DMS153 treated with DMSO at 0.1 percent for 48 hours (cell line): ENCODE data around the gene DRC1.

Source experiments
- DNase-seq: peaks from one replicate; lab custom pipeline; 2025; ENCODE audit not compliant: unreplicated experiment; lab: John Stamatoyannopoulos, UW

The DRC1 gene

DNA sequence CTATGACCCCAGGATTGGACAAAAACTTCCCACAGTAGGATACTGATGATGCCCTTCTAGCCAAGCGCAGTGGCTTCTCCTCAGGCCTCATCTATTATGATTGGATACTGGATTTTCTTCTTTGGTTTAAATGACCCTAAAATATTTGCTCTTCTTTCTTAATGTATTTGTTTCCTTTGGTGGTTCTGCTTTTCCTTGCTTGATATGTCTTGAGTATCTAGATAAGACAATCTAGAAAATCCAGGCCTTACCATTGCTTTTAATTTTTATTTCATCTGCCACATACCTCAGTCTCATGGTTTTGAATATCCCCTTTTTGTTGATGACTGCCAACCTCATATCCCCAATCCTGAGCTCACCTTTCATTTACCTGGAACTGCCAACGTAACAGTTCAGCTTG is 40.6 kb downstream of the DRC1 start:
- DNase-seq = no peak

GRCh38 chr2:26442707-26443106 is 41.0 kb downstream of the DRC1 start:
- no peak for DNase-seq

GRCh38 chr2:26444236-26444635 is 42.5 kb downstream of the DRC1 start:
- DNase-seq = no peak

DNA sequence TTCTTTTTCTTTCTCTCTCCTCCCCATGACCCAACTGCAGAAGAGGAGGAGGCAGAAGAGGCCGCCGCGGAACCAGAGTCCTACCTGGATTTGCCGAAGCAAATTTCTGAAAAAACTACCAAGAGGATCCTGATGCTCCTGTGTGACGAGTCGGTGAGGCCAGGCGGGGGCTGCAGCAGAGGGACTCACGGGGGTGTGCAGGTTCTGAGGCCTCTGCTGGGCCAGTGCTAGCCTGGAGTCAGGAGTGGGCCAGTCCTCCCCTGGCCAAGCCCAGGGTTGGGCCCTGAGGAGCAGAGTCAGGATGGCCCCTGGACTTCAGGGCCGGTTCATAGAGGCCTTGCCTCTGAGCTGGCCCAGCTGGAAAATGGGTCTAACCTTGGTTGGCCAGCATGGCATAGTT is 46.9 kb downstream of the DRC1 start:
- no peak for DNase-seq

DNA sequence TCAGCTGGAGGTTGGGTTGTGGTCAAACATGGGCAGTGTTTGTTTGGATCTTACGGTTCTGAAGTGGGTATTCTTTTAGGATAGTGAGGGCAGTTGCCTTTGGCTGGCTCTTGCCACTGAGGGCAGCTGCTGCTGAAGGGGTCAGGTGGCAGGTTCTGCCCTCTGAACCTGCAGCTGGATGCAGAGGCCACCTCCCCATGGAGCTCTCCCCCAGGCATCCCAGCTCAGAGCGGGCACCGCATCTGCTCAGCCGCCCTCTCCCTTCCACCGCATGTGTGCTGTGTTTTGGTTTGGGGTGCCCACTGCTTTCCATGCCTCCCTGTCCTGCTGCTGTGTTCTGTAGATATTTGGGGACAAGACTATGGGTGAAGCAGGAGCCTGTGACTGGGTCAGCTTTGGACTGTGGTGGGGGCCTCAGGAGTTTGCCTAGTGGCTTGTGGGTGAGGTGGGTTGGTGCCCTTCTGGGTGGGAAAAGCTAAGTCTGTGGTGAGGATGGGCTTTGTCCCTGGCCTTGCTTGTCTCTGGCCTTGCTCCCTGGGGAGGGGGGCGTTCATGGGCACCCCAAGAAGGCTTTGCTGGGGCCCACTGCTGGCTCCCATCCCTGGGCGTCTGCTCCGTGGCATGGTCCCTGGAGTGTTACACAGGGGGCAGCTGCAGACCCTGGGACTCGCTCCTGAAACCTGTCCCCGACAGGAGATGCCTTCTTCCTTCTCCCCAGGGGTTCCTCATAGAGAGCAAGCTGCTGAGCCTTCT is 47.7 kb downstream of the DRC1 start:
- no peak for DNase-seq

GRCh38 chr2:26450031-26450635 is 48.4 kb downstream of the DRC1 start:
- DNase-seq = no peak

GRCh38 chr2:26451700-26452099 is 50.0 kb downstream of the DRC1 start:
- no peak for DNase-seq

DNA sequence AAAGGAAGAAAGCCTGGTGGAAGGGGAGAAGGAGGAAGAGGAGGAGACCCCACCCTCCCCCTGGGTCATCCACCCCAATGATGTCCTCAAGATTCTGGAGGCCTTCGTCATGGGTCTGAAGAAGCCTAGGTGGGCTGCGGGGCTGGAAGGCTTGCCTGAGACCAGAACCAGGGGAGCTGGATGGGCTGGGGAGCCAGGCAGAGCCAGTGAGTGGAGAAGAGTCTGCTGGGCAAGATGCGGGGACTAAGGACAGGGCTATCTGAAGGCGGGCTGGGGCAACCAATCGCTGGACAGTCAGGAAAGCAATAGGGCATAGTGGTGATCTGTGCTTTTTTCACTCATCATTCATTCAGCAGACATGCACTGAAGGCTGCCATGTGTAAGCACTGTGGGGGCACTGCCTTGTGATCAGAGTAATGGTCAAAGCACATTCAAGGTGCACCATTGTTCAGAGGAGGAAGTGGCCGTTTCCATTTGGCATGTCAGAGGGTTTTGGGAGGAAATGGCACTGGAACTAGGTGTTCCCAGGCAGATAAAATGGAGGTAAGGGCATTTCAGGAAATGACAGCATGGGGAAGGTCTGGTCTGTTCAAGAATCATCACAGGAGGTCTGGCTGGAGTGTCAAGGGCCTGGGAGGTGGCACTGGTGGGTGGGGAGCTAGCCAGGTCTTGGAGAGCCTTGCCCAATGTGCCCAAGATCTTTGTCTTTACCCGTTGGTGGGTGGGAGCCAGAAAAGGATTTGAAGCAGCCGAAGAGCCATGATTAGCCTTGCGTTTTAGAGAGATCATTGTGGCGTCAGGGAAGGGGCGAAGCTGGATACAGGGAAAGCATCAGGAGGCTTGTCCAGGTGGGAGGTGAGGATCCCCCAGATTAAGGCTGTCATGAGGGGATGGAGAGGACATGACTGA is 52.0 kb downstream of the DRC1 start:
- DNase-seq = no peak

- no peak for DNase-seq
These were observed 52.9 kb downstream of the DRC1 start for GRCh38 chr2:26454561-26455001.

GRCh38 chr2:26455037-26455669 is 53.4 kb downstream of the DRC1 start:
- no peak for DNase-seq

DNA sequence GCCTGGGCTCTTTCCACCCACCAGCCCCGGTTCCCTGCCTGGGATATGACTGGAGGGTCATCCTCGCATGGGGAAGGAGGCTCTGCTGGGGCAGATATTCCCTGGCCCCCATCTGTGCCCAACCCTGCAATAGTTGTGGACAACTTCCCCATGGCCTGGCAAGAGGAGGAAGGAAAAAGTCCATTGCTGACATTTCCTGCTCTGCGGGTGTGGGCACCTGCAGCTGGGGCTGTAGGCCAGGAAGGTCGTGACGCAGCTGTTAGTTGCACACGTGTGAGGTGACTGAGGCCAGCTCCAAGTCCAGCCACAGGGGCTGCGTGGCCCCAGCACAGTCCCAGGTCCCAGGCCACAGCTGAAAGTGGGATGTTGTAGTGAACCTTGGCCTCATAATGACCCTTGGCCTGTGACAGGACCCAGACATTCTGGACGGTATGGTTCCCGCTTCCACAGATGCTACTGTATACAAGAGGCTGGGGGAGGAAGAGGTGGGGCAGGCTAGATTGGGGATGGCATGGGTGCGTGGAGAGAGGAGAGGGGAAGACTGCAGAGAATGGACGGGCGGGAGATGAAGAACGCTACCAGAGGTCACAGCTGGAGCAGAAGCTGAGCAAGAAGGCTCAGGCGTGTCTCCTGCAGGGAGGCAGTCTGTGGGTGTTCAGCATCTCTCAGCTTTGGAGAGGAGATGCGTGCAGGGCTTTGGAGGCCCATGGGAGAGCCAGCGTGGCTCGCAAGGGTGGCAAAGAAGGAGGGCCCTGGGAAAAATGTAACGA is 54.1 kb downstream of the DRC1 start:
- DNase-seq = no peak

GRCh38 chr2:26456440-26457250 is 54.9 kb downstream of the DRC1 start:
- no peak for DNase-seq

GRCh38 chr2:26457251-26457666 is 55.5 kb downstream of the DRC1 start:
- no peak for DNase-seq

DNA sequence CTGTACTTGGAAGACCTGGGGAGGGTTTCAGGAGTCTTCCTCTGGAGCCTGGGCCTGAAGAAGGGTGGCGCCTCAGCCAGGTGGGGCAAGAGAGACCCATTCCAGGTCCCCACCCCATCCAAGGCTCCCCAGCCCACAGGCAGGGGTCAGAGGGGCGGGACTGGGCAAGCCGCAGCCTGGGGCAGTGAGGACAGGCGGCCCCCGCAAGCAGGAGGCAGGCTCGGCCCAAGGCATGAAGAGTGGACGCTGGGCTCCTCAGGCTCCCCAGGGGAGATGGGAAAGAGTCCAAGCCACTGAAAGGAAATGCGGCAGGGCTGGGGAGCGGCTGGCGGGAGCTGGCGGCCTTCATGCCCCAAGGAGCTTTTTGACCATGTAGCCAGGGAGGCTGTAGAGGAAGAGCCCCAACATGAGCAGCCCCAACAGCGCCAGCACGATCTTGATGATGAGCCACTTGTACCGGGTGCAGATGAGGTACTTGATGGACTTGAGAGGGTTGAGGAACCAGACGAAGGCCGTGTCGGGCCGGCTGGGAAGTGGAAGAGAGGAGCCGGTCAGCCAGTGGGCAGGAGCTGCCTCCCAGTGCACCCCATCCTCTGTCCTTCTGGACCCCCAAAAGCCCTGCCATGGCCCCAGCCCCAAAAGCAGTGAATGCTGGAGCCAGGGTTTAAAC is 56.1 kb downstream of the DRC1 start:
- DNase-seq = no peak

GRCh38 chr2:26458365-26459042 is 56.8 kb downstream of the DRC1 start:
- DNase-seq = no peak

DNA sequence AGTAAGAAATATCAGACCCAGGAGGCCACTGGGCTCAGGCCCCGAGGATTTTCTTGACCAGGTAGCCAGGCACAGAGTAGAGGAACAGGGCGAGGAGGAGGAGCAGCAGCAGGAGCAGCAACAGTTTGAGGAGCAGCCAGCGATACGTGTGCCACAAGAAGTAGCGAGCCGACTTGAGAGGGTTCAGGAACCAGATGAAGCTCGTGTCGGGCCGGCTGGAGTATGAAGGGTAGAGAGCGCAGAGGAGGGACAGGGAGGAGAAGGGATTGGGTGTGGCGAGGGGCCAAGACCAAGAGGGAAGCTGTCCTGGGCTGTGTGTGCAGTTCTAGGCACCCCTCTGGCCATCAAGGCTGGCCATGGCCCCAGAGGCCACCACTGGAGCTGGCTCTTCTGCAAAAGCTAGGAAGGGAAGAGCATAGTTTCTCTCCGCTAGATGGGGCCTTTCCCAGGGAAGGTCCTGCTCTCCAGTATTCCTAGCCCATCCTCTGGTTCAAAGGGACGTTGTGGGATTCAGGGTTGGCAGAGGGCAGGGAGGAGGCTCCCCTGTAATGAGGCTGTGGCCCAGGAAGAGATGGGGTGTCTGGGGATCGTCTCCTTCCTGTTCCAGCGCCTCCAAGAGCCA is 58.4 kb downstream of the DRC1 start:
- no peak for DNase-seq

DNA sequence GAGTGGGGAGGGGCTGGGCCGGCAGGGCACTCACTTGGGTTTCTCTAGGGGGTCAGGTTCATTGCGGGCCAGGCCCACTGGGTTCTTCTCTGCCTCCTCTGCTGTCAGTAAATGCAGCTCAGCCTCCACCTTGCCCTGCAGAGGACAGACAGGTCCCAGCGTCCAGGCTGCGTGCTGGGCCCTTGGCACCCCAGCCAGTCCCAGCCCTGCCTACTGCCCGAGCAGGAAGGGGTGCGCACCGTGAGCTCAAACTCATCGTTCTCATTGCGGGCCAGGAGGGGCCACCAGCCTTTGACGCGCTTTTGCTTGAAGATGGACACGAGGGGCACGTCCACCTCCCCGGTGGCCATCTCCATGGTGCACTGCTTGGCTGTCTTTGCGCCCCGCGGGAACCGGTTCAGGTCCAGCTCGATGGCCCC is 58.9 kb downstream of the DRC1 start:
- no peak for DNase-seq

DNA sequence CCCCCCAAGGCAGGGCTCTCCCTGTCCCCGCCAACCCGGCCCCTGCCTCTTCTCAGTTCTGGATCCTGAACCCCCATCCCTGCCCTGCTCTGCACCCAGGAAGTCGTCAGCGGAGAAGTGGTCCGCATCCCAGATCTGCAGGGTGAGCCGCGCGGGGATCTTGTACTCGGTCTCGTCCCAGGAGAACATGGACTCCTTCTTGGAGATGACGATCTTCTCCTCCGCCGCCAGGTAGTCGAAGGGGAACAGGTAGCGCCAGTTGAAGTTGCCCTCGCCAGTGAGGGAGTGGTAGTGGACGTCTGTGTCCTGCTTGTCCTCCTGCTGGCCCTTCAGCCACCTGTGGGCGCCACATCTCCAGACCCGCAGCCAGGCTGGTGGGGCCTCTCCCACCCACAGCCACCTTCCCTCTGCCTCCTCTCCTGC is 59.9 kb downstream of the DRC1 start:
- DNase-seq = no peak
